Endothelial cell of umbilical vein (primary cell): Measurements from ENCODE around the gene NUP58. TPM values are rescaled to one million over a fixed set of nuclear protein-coding genes. Genes with fewer than 3 reads are reported as not detected.

Source experiments
- BruUV-seq: library from RNA; stranded (reverse); fragments of 400-500 nt; replicated peaks from 2 replicates; lab custom pipeline; 2021; lab: Mats Ljungman, UMichigan
- CTCF ChIA-PET: fragments of 300-600, 350-600 bp; sonication (Branson Sonifier 250); formaldehyde crosslinking; loops from one replicate; lab custom pipeline; 2021; ENCODE audit warnings: antibody characterized with exemption, inconsistent platforms; lab: Charles Lee
- POLR2A ChIA-PET: fragments of 300-600, 350-600 bp; sonication (Branson Sonifier 250); formaldehyde crosslinking; loops from one replicate; lab custom pipeline; 2021; ENCODE audit warnings: antibody characterized with exemption, inconsistent platforms; lab: Charles Lee
- DNase-seq: peaks from one replicate; pipeline ENCODE4 v3.0.0-alpha.2; 2011; ENCODE audit warnings: low read depth, low spot score
- FAIRE-seq: peaks from 2 replicates; lab custom pipeline; 2011; peaks lifted over from hg19 to GRCh38; lab: Jason Lieb, UNC
- H2AFZ ChIP-seq: 2 replicates; pipeline ENCODE4 v1.6.0; 2012; ENCODE audit warnings: low read depth, low read length, control low read depth, inconsistent platforms
- H3K27ac ChIP-seq: 2 replicates; pipeline ENCODE4 v1.5.1; 2011; ENCODE audit warnings: low read depth, mild to moderate bottlenecking, control low read depth, low read length, moderate library complexity; ENCODE audit not compliant: insufficient read depth
- H3K27me3 ChIP-seq, 2 experiments: 2 replicates each; pipeline versions ENCODE4 v1.6.0 to v1.6.1; 2011; ENCODE audit warnings: low read length in 2 of 2, mixed read lengths in 1 of 2; ENCODE audit not compliant: control insufficient read depth in 2 of 2, insufficient read depth in 2 of 2
- H3K36me3 ChIP-seq, 2 experiments: 2 replicates in 1 of 2; 3 replicates in 1 of 2; pipeline ENCODE4 v1.5.1; 2011; ENCODE audit warnings: low read length in 2 of 2, mild to moderate bottlenecking in 1 of 2, moderate library complexity in 1 of 2; ENCODE audit not compliant: control insufficient read depth in 2 of 2, insufficient read depth in 2 of 2; ENCODE audit errors: extremely low read depth in 1 of 2
- H3K4me1 ChIP-seq: 3 replicates; pipeline ENCODE4 v1.5.1; 2011; ENCODE audit warnings: mild to moderate bottlenecking, low read length; ENCODE audit not compliant: control insufficient read depth, insufficient read depth; ENCODE audit errors: extremely low read depth
- H3K4me2 ChIP-seq: 2 replicates; pipeline ENCODE4 v1.6.1; 2011; ENCODE audit warnings: low read length, control low read depth, mixed read lengths; ENCODE audit not compliant: insufficient read depth
- H3K4me3 ChIP-seq, 3 experiments: fragments of 200-600 bp in 1 of 3; sonication (generic), shearing (Covaris generic) in 1 of 3; replicated peaks in 1 of 3; 2 replicates each; pipeline ENCODE4 v1.5.1; 2011 to 2016; ENCODE audit warnings: control low read depth in 3 of 3, low read length in 3 of 3, mild to moderate bottlenecking in 2 of 3, inconsistent platforms in 1 of 3, low read depth in 1 of 3, moderate library complexity in 1 of 3; ENCODE audit not compliant: insufficient read depth in 1 of 3
- H3K79me2 ChIP-seq: 2 replicates; pipeline ENCODE4 v1.6.0; 2012; ENCODE audit warnings: low read length, inconsistent platforms; ENCODE audit not compliant: control insufficient read depth, insufficient read depth
- H3K9ac ChIP-seq: replicated peaks from 2 replicates; pipeline ENCODE3; 2011; ENCODE audit warnings: low read length, control low read depth; ENCODE audit not compliant: insufficient read depth; ENCODE audit errors: extremely low read depth
- H3K9me1 ChIP-seq: replicated peaks from 3 replicates; pipeline ENCODE4 v1.6.0; 2011; ENCODE audit warnings: mild to moderate bottlenecking, low read length; ENCODE audit not compliant: control insufficient read depth, insufficient read depth; ENCODE audit errors: extremely low read depth
- H3K9me3 ChIP-seq: replicated peaks from 2 replicates; pipeline ENCODE4 v1.5.1; 2012; ENCODE audit warnings: low read length, inconsistent platforms; ENCODE audit not compliant: control insufficient read depth, insufficient read depth
- H4K20me1 ChIP-seq: replicated peaks from 2 replicates; pipeline ENCODE3; 2011; ENCODE audit warnings: mild to moderate bottlenecking, low read length; ENCODE audit not compliant: control insufficient read depth, insufficient read depth; ENCODE audit errors: extremely low read depth
- EZH2 ChIP-seq: IDR thresholded peaks from 2 replicates; pipeline ENCODE4 v1.6.1; 2012; ENCODE audit warnings: borderline replicate concordance, low read depth, mild to moderate bottlenecking, moderate library complexity, low read length, inconsistent platforms; ENCODE audit not compliant: severe bottlenecking
- FOS ChIP-seq: IDR thresholded peaks from 2 replicates; pipeline ENCODE4 v1.6.1; 2011; ENCODE audit warnings: mild to moderate bottlenecking, low read length, moderate library complexity, borderline replicate concordance; ENCODE audit not compliant: insufficient read depth
- GATA2 ChIP-seq: IDR thresholded peaks from 2 replicates; pipeline ENCODE4 v1.7.0; 2011; ENCODE audit warnings: low read depth, mild to moderate bottlenecking, moderate library complexity, mixed read lengths, low read length; ENCODE audit not compliant: insufficient read length, insufficient read depth
- JUN ChIP-seq: IDR thresholded peaks from 2 replicates; pipeline ENCODE4 v1.6.1; 2011; ENCODE audit warnings: borderline replicate concordance, low read depth; ENCODE audit not compliant: insufficient read length, insufficient read depth
- MYC ChIP-seq: IDR thresholded peaks from one replicate; pipeline ENCODE4 v1.6.1; 2011; ENCODE audit warnings: mild to moderate bottlenecking, low read depth, low read length
- POLR2A ChIP-seq: IDR thresholded peaks from 2 replicates; pipeline ENCODE4 v1.6.1; 2012; ENCODE audit warnings: low read depth, mild to moderate bottlenecking, control low read depth, low read length
- POLR2AphosphoS5 ChIP-seq: IDR thresholded peaks from 2 replicates; pipeline ENCODE4 v1.6.1; 2012; ENCODE audit warnings: low read depth, mild to moderate bottlenecking, control low read depth, low read length, moderate library complexity; ENCODE audit not compliant: insufficient read depth
- dilution Hi-C: fragments of 300-500 bp; cut with MboI; formaldehyde crosslinking; loops from one replicate; pipeline ENCODE4 v1.15.0; 2019; ENCODE audit warnings: low sequenced_read_pairs; ENCODE audit not compliant: extremely low pct_ligation_motif_present
- intact Hi-C: fragments of 100-400 bp; cut with micrococcal nuclease; formaldehyde crosslinking; loops from one replicate; pipeline ENCODE4 v1.10.0; 2022
- polyA plus RNA-seq, 4 experiments: library from polyadenylated mRNA; depleted of rRNA in 3 of 4; stranded (reverse) in 3 of 4; unstranded in 1 of 4; fragments of >200 nt; gene quantifications; 2 replicates each; pipeline versions ENCODE4 v1.2.1 to v1.2.3, GENCODE V29; 2011 to 2012; ENCODE audit warnings: missing spikeins in 1 of 4
- total RNA-seq: library from RNA; stranded (reverse); gene quantifications from 2 replicates; pipeline ENCODE4 v1.2.3, GENCODE V29; 2021
- TF ChIP-seq, protein P1 (sequence below), 2 donors: IDR thresholded peaks; 1 replicate in 1 of 2; 2 replicates in 1 of 2; pipeline ENCODE4 v1.5.1; 2011; ENCODE audit warnings: low read length in 2 of 2, mild to moderate bottlenecking in 2 of 2, moderate library complexity in 2 of 2, control low read depth in 1 of 2, inconsistent platforms in 1 of 2, low read depth in 1 of 2; ENCODE audit not compliant: insufficient read depth in 1 of 2; ENCODE audit errors: extremely low read depth in 1 of 2
- TF ChIP-seq, protein P2 (sequence below): IDR thresholded peaks from 2 replicates; pipeline ENCODE4 v1.6.1; 2011; ENCODE audit not compliant: insufficient read depth, insufficient read length

NUP58 gene
- total and polyA plus RNA-seq, 2 donors (not counting 3 experiments of a cell fraction or from before 2014, with no cell fraction given): 28.5 to 49.6 TPM

DNA sequence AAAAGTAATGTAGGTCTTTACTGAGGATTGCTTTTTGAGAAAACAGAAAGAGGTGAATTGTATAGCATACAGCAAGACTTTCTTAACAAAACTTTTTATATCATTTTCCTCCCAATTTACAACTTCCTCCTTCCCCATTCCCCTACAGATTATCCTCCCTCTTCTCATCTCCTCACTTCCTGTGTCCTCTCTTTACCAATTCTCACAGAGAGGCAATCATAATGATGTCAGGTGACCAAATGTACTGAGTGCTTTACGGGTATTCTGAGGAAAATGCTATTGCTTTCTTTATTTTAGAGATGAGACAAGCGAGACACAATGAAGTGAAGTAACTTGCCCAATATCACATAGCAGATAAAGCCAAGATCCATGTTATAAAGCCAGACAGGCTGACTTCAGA is 12.5 kb upstream of the NUP58 start:
- Histone ChIP-seq H3K27me3 (peaks cover 24 to 26% of the 10 kb centered on the region in 2 experiments), H3K4me3 (no peak overlapping the region), H3K4me2 (no peak overlapping the region), H2AFZ (no peak overlapping the region), H3K27ac (no peak overlapping the region), H3K9me1 (no peaks in the 10 kb centered on the region), H3K9me3 (no peaks in the 10 kb centered on the region), H3K9ac (no peak overlapping the region), H3K79me2 (peaks cover 32% of the 10 kb centered on the region), H3K4me1 (peaks cover 11% of the 10 kb centered on the region), H3K36me3 (no peaks in the 10 kb centered on the region), H4K20me1 (no peaks in the 10 kb centered on the region)
- POLR2A ChIA-PET: no interaction called here
- no peak for DNase-seq
- BruUV-seq: no TSS peak
- intact Hi-C loops: loop anchor here (5.0 kb wide), 1 partner anchor 57 kb away; no protein-coding TSS in a partner anchor
- TF ChIP-seq MYC (no peak), FOS (no peak), POLR2AphosphoS5 (no peak), POLR2A (no peak), GATA2 (no peak), EZH2 (no peak), JUN (no peak)
- TF ChIP-seq, protein P1, sequence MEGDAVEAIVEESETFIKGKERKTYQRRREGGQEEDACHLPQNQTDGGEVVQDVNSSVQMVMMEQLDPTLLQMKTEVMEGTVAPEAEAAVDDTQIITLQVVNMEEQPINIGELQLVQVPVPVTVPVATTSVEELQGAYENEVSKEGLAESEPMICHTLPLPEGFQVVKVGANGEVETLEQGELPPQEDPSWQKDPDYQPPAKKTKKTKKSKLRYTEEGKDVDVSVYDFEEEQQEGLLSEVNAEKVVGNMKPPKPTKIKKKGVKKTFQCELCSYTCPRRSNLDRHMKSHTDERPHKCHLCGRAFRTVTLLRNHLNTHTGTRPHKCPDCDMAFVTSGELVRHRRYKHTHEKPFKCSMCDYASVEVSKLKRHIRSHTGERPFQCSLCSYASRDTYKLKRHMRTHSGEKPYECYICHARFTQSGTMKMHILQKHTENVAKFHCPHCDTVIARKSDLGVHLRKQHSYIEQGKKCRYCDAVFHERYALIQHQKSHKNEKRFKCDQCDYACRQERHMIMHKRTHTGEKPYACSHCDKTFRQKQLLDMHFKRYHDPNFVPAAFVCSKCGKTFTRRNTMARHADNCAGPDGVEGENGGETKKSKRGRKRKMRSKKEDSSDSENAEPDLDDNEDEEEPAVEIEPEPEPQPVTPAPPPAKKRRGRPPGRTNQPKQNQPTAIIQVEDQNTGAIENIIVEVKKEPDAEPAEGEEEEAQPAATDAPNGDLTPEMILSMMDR (IDR thresholded peaks at IDR 0.05; ENCODE audit: extremely low read depth in 1 of 2, insufficient read depth in 1 of 2, low read depth in 1 of 2, low read length in 2 of 2): no peak
- TF ChIP-seq, protein P2, sequence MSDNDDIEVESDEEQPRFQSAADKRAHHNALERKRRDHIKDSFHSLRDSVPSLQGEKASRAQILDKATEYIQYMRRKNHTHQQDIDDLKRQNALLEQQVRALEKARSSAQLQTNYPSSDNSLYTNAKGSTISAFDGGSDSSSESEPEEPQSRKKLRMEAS: no peak
- FAIRE-seq: no peak
- dilution Hi-C loops: no loop called here
- CTCF ChIA-PET: interaction anchor here (0.5 kb wide), 1 partner anchor 29 kb away, joined by 3 read pairs; no protein-coding TSS in a partner anchor
